T-helper 1 cell treated with Interleukin-12 subunit alpha and Interleukin-12 subunit beta and Interleukin-4 antibody, amounts not matched to agents 30 ng/mL and 1 ng/mL, for 36 hours (primary cell): ENCODE measurements around the gene VWF. TPM values are rescaled to one million over a fixed set of nuclear protein-coding genes. Genes with fewer than 3 reads are reported as not detected.

Source experiments
- intact Hi-C: fragments of 100-400 bp; cut with micrococcal nuclease; formaldehyde crosslinking; loops from one replicate; pipeline ENCODE4 v1.15.1; 2024
- total RNA-seq: library from RNA; stranded (reverse); gene quantifications from 2 replicates; pipeline ENCODE4 v1.2.3, GENCODE V29; 2022

Gene VWF
- total RNA-seq, 1 donor from 2014 or later: not detected

- intact Hi-C loops: no loop called here
Observed at GRCh38 chr12:5921027-5921909, 203.2 kb downstream of the VWF start.

- intact Hi-C loops: no loop called here
Observed at GRCh38 chr12:5916785-5917290, 207.6 kb downstream of the VWF start.

- intact Hi-C loops: no loop called here
Observed at GRCh38 chr12:5915511-5915910, 209.0 kb downstream of the VWF start.

GRCh38 chr12:5914387-5915149 is 209.9 kb downstream of the VWF start:
- intact Hi-C loops: no loop called here

- intact Hi-C loops: no loop called here
Observed at GRCh38 chr12:5913387-5913786, 211.1 kb downstream of the VWF start.

GRCh38 chr12:5912437-5913334 is 211.8 kb downstream of the VWF start:
- intact Hi-C loops: no loop called here

GRCh38 chr12:5912011-5912410 is 212.5 kb downstream of the VWF start:
- intact Hi-C loops: no loop called here

- intact Hi-C loops: no loop called here
Observed at GRCh38 chr12:5910790-5911548, 213.5 kb downstream of the VWF start.

- intact Hi-C loops: no loop called here
Observed at GRCh38 chr12:5909560-5909959, 214.9 kb downstream of the VWF start.

GRCh38 chr12:5908251-5908650 is 216.2 kb downstream of the VWF start:
- intact Hi-C loops: no loop called here

- intact Hi-C loops: no loop called here
Observed at GRCh38 chr12:5907807-5908206, 216.7 kb downstream of the VWF start.

GRCh38 chr12:5905757-5906156 is 218.7 kb downstream of the VWF start:
- intact Hi-C loops: no loop called here

GRCh38 chr12:5904969-5905368 is 219.5 kb downstream of the VWF start:
- intact Hi-C loops: no loop called here

GRCh38 chr12:5904441-5904840 is 220.0 kb downstream of the VWF start:
- intact Hi-C loops: no loop called here

- intact Hi-C loops: no loop called here
Observed at GRCh38 chr12:5902736-5903135, 221.7 kb downstream of the VWF start.

GRCh38 chr12:5901416-5901815 is 223.1 kb downstream of the VWF start:
- intact Hi-C loops: no loop called here

- intact Hi-C loops: no loop called here
Observed at GRCh38 chr12:5900533-5901205, 223.8 kb downstream of the VWF start.

GRCh38 chr12:5900076-5900475 is 224.4 kb downstream of the VWF start:
- intact Hi-C loops: no loop called here

GRCh38 chr12:5899675-5900074 is 224.8 kb downstream of the VWF start:
- intact Hi-C loops: no loop called here

GRCh38 chr12:5898874-5899273 is 225.6 kb downstream of the VWF start:
- intact Hi-C loops: no loop called here
